Activated CD8-positive, alpha-beta T cell treated with anti-CD3 and anti-CD28 coated beads for 36 hours (primary cell): ENCODE data around the gene WNT11. TPM values are rescaled to one million over a fixed set of nuclear protein-coding genes. Genes with fewer than 3 reads are reported as not detected.

Experiments used
- ATAC-seq: fragments of 200-7000 bp; cut with Tn5 transposase; one replicate; pipeline ENCODE4 v1.10.0; 2021; ENCODE audit warnings: mild to moderate bottlenecking, moderate library complexity
- CTCF ChIA-PET: fragments of 350-600 bp; sonication (Branson Sonifier 250); formaldehyde crosslinking; loops from one replicate; lab custom pipeline; 2021; ENCODE audit warnings: antibody characterized with exemption; lab: Charles Lee
- POLR2A ChIA-PET: fragments of 350-600 bp; sonication (Branson Sonifier 250); formaldehyde crosslinking; loops from one replicate; lab custom pipeline; 2021; ENCODE audit warnings: antibody characterized with exemption; lab: Charles Lee
- DNase-seq: peaks from one replicate; pipeline ENCODE4 v3.0.0-alpha.2; 2020
- H3K27ac Mint-ChIP-seq: one replicate; pipeline ENCODE4 v1.8.0; 2021; ENCODE audit warnings: mild to moderate bottlenecking, mixed read lengths
- H3K27me3 Mint-ChIP-seq: one replicate; pipeline ENCODE4 v1.8.0; 2021; ENCODE audit warnings: mixed read lengths
- H3K36me3 Mint-ChIP-seq: one replicate; pipeline ENCODE4 v1.8.0; 2021; ENCODE audit warnings: low read depth, mixed read lengths
- H3K4me1 Mint-ChIP-seq: one replicate; pipeline ENCODE4 v1.8.0; 2021; ENCODE audit warnings: low read depth, mixed read lengths
- H3K4me3 Mint-ChIP-seq: one replicate; pipeline ENCODE4 v1.8.0; 2021; ENCODE audit warnings: mild to moderate bottlenecking, moderate library complexity, mixed read lengths
- H3K9me3 Mint-ChIP-seq: one replicate; pipeline ENCODE4 v1.8.0; 2021; ENCODE audit warnings: mixed read lengths
- CTCF ChIP-seq: fragments of 200-600 bp; IDR thresholded peaks from one replicate; pipeline ENCODE4 v1.8.0; 2022; ENCODE audit warnings: antibody characterized with exemption, mild to moderate bottlenecking
- intact Hi-C: fragments of 100-400 bp; cut with micrococcal nuclease; formaldehyde crosslinking; loops from one replicate; pipeline ENCODE4 v1.10.0; 2022
- total RNA-seq, 2 experiments: library from RNA; stranded (reverse); gene quantifications; one replicate each; pipeline ENCODE4 v1.2.3, GENCODE V29; 2021

WNT11 gene
- total RNA-seq, 2 experiments from 2014 or later = 0.32 to 0.43 TPM

GRCh38 chr11:76229690-76230240, 23.5 kb upstream of the WNT11 start:
- Mint-ChIP-seq H3K4me1 (peaks cover 35% of the 10 kb centered on the region), H3K27ac (no peak overlapping the region), H3K27me3 (peaks cover 1% of the 10 kb centered on the region), H3K4me3 (no peak overlapping the region), H3K36me3 (no peaks in the 10 kb centered on the region), H3K9me3 (no peaks in the 10 kb centered on the region)
- POLR2A ChIA-PET = no interaction called here
- CTCF ChIA-PET = interaction anchor here (1.9 to 8.4 kb wide), 2 partner anchors 21 to 90 kb away, joined by 4 to 128 read pairs; no protein-coding TSS in a partner anchor
- ATAC-seq (no peak), DNase-seq (no peak)
- intact Hi-C loops = no loop called here
- no peak for TF ChIP-seq CTCF

- H3K27ac Mint-ChIP-seq = no peak overlapping the region
- H3K4me3 Mint-ChIP-seq = no peak overlapping the region
- ATAC-seq (no peak), DNase-seq (no peak)
- peaks cover 26% of the 10 kb centered on the region for H3K4me1 Mint-ChIP-seq
- TF ChIP-seq CTCF = no peak
- H3K9me3 Mint-ChIP-seq = no peaks in the 10 kb centered on the region
- ChIA-PET CTCF (interaction anchor here (1.7 to 1.9 kb wide), 2 partner anchors 20 to 91 kb away, joined by 4 to 10 read pairs; no protein-coding TSS in a partner anchor), POLR2A (interaction anchor here (0.8 kb wide), 1 partner anchor 10 kb away, joined by 3 read pairs; no protein-coding TSS in a partner anchor)
- H3K27me3 Mint-ChIP-seq = peaks cover 1% of the 10 kb centered on the region
- intact Hi-C loops = no loop called here
- no peaks in the 10 kb centered on the region for H3K36me3 Mint-ChIP-seq
Measured at GRCh38 chr11:76228875-76229149, 22.5 kb upstream of the WNT11 start.

- Mint-ChIP-seq H3K36me3 (no peaks in the 10 kb centered on the region), H3K4me3 (no peak overlapping the region), H3K4me1 (peaks cover 21% of the 10 kb centered on the region), H3K9me3 (no peaks in the 10 kb centered on the region), H3K27me3 (peaks cover 1% of the 10 kb centered on the region), H3K27ac (no peak overlapping the region)
- ChIA-PET POLR2A (interaction anchor here (0.8 kb wide), 1 partner anchor 9 kb away, joined by 3 read pairs; no protein-coding TSS in a partner anchor), CTCF (interaction anchor here (1.7 kb wide), 1 partner anchor 20 kb away, joined by 10 read pairs; no protein-coding TSS in a partner anchor)
- DNase-seq = no peak
- no peak for ATAC-seq
- TF ChIP-seq CTCF = no peak
- intact Hi-C loops = no loop called here
Measured at GRCh38 chr11:76228071-76228874, 22.0 kb upstream of the WNT11 start.

- H3K4me3 Mint-ChIP-seq = no peak overlapping the region
- ATAC-seq (no peak), DNase-seq (no peak)
- H3K27me3 Mint-ChIP-seq = peaks cover 1% of the 10 kb centered on the region
- H3K4me1 Mint-ChIP-seq = peaks cover 8% of the 10 kb centered on the region
- H3K27ac Mint-ChIP-seq = no peak overlapping the region
- POLR2A ChIA-PET = no interaction called here
- no peaks in the 10 kb centered on the region for H3K9me3 Mint-ChIP-seq
- CTCF ChIA-PET = interaction anchor here (0.9 kb wide), 1 partner anchor 18 kb away, joined by 8 read pairs; no protein-coding TSS in a partner anchor
- intact Hi-C loops = no loop called here
- no peak for TF ChIP-seq CTCF
- H3K36me3 Mint-ChIP-seq = no peaks in the 10 kb centered on the region
Measured at GRCh38 chr11:76226626-76227025, 20.3 kb upstream of the WNT11 start.
